Measurements from ENCODE around the gene ZMYND8. TPM values are rescaled to one million over a fixed set of nuclear protein-coding genes. Genes with fewer than 3 reads are reported as not detected.

The ZMYND8 gene
- total and polyA plus RNA-seq, 3 donors from 2014 or later, result 30.4 to 102 (median 87.2) TPM

- Histone ChIP-seq H3K4me3 (peak overlapping the region in 1 of 2 donors; percentile 48), H3K9me3 (no peaks in the 10 kb centered on the region), H3K27me3 (no peaks in the 10 kb centered on the region), H3K4me1 (peaks cover 86% of the 10 kb centered on the region), H3K27ac (peak overlapping the region; percentile 95 to 99), H3K36me3 (ENCODE audit: low read depth, missing control alignments) (no peaks in the 10 kb centered on the region)
- intact Hi-C loops (cut with DNase I; ENCODE audit: low total_unique reads), result loop anchor here (5.0 kb wide), 1 partner anchor 41 kb away; no protein-coding TSS in a partner anchor
- 19 to 26% methylated on average over 15 of the region's 15 CpGs for WGBS, 2 donors
- TF ChIP-seq POLR2A (IDR thresholded peaks at IDR 0.05) (no peak), CTCF (IDR thresholded peaks at IDR 0.05) (no peak)
- DNase-seq, result no peak
These were observed 1.7 kb upstream of the ZMYND8 start for GRCh38 chr20:47358039-47358671.

GRCh38 chr20:47357296-47358038 lies 968 bp upstream of the ZMYND8 start:
- intact Hi-C loops (cut with DNase I; ENCODE audit: low total_unique reads), result loop anchor here (5.0 kb wide), 1 partner anchor 40 kb away; no protein-coding TSS in a partner anchor
- H3K4me1 ChIP-seq, result peaks cover 91% of the 10 kb centered on the region

DNA sequence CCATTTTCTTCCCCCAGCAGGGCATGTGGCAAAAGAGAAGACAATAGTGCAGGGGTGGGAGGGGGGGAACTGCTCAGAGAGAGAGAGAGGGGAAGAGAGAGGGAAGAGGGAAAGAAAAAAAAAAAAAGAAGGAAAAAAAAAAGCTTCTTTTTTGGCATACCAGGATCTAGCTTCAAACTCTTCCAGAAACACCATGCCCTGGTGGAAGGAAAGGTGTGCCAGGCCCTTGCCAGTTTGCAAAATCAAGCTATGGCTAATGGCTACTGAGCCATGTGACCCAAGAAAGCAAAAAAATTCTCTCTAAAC lies 326 bp downstream of the ZMYND8 start:
- Histone ChIP-seq H3K4me1 (peaks cover 95% of the 10 kb centered on the region), H3K9me3 (no peaks in the 10 kb centered on the region), H3K4me3 (peak overlapping the region in 1 of 2 donors; percentile 48), H3K27me3 (no peaks in the 10 kb centered on the region), H3K36me3 (ENCODE audit: low read depth, missing control alignments) (no peaks in the 10 kb centered on the region), H3K27ac (peak overlapping the region; percentile 95 to 99)
- intact Hi-C loops (cut with DNase I; ENCODE audit: low total_unique reads), result loop anchor here (5.0 kb wide), 1 partner anchor 39 kb away; no protein-coding TSS in a partner anchor
- no peak for TF ChIP-seq CTCF (IDR thresholded peaks at IDR 0.05)
- no peak for TF ChIP-seq POLR2A (IDR thresholded peaks at IDR 0.05)
- no peak for DNase-seq

More at GRCh38 chr20:47357296-47358038, 968 bp upstream of the ZMYND8 start:
- 1 to 2% methylated on average over 20 to 29 of the region's 29 CpGs for WGBS, 2 donors
- Histone ChIP-seq H3K27me3 (no peaks in the 10 kb centered on the region), H3K36me3 (ENCODE audit: low read depth, missing control alignments) (no peaks in the 10 kb centered on the region), H3K9me3 (no peaks in the 10 kb centered on the region), H3K4me3 (peak overlapping the region in 1 of 2 donors; percentile 48), H3K27ac (peak overlapping the region; percentile 95 to 99)
- DNase-seq, result peak; percentile 78
- no peak for TF ChIP-seq POLR2A (IDR thresholded peaks at IDR 0.05)
- no peak for TF ChIP-seq CTCF (IDR thresholded peaks at IDR 0.05)

- H3K27me3 ChIP-seq, result no peaks in the 10 kb centered on the region
- peak overlapping the region; percentile 13 to 48 for H3K4me3 ChIP-seq
- peaks cover 95% of the 10 kb centered on the region for H3K4me1 ChIP-seq
- intact Hi-C loops (cut with DNase I; ENCODE audit: low total_unique reads), result loop anchor here (5.0 kb wide), 1 partner anchor 38 kb away; no protein-coding TSS in a partner anchor
- no peaks in the 10 kb centered on the region for H3K36me3 ChIP-seq (ENCODE audit: low read depth, missing control alignments)
- H3K9me3 ChIP-seq, result no peaks in the 10 kb centered on the region
- TF ChIP-seq POLR2A (IDR thresholded peaks at IDR 0.05) (no peak), CTCF (IDR thresholded peaks at IDR 0.05) (no peak)
- no peak for DNase-seq
- 13 to 23% methylated on average over 2 of the region's 2 CpGs for WGBS, 2 donors
- peak overlapping the region; percentile 95 to 99 for H3K27ac ChIP-seq
These were observed 845 bp downstream of the ZMYND8 start for GRCh38 chr20:47355489-47356219.

Data from testis (tissue), 3 donors.